Measurements from ENCODE around the gene EHD4.

The EHD4 gene

GRCh38 chr15:41932511-41933289 lies 39.7 kb downstream of the EHD4 start:
- Histone ChIP-seq H3K4me1 (ENCODE audit: control insufficient read depth, insufficient read depth, low read length) (peaks cover 36% of the 10 kb centered on the region), H3K27ac (ENCODE audit: extremely low read depth, low read depth, low read length) (no peak overlapping the region), H3K9me3 (ENCODE audit: control insufficient read depth, insufficient read depth, low read depth, low read length) (no peaks in the 10 kb centered on the region), H3K36me3 (ENCODE audit: control insufficient read depth in 2 of 2, insufficient read depth in 1 of 2, low read length in 2 of 2) (no peaks in the 10 kb centered on the region), H3K4me3 (ENCODE audit: low read depth, low read length) (no peak overlapping the region)
- POLR2A ChIA-PET = interaction anchor here (0.9 to 1.5 kb wide), 2 partner anchors 39 to 40 kb away, joined by 3 to 9 read pairs; partner anchors contain the start of gene EHD4
- CTCF ChIA-PET = interaction anchor here (0.6 to 1.1 kb wide), 4 partner anchors 10 to 28 kb away, joined by 3 to 4 read pairs (median 3); no protein-coding TSS in a partner anchor
- TF ChIP-seq ZFP69B (tag by site-specific recombination; IDR thresholded peaks at IDR 0.05) (0 out of 2 replicates have a peak, but pooled peaks have one; percentile 55), ZIC2 (tag by site-specific recombination; IDR thresholded peaks at IDR 0.05) (0 out of 2 replicates have a peak, but pooled peaks have one; percentile 8), GLI2 (tag by site-specific recombination; IDR thresholded peaks at IDR 0.05; ENCODE audit: borderline replicate concordance, low read depth) (no peak), ZNF132 (tag by site-specific recombination; IDR thresholded peaks at IDR 0.05; ENCODE audit: borderline replicate concordance) (no peak), ZNF146 (tag by site-specific recombination; IDR thresholded peaks at IDR 0.05) (no peak), ZNF2 (tag by site-specific recombination; IDR thresholded peaks at IDR 0.05) (no peak), ZBTB48 (tag by site-specific recombination; IDR thresholded peaks at IDR 0.05) (peak; percentile 85; the same call in 1 of the 2 replicates), SP7 (tag by site-specific recombination; IDR thresholded peaks at IDR 0.05) (no peak), ZBTB17 (tag by site-specific recombination; IDR thresholded peaks at IDR 0.05) (0 out of 2 replicates have a peak, but pooled peaks have one; percentile 15), ZNF10 (tag by site-specific recombination; IDR thresholded peaks at IDR 0.05) (no peak), ZNF174 (tag by site-specific recombination; IDR thresholded peaks at IDR 0.05) (no peak), ZNF558 (tag by site-specific recombination; IDR thresholded peaks at IDR 0.05) (no peak), ZNF391 (tag by site-specific recombination; IDR thresholded peaks at IDR 0.05; ENCODE audit: borderline replicate concordance, low read depth) (no peak), AEBP2 (tag by site-specific recombination; IDR thresholded peaks at IDR 0.05; ENCODE audit: borderline replicate concordance) (no peak), ZNF341 (tag by site-specific recombination; IDR thresholded peaks at IDR 0.05; ENCODE audit: low read depth) (0 out of 2 replicates have a peak, but pooled peaks have one; percentile 39), ZNF560 (tag by site-specific recombination; IDR thresholded peaks at IDR 0.05; ENCODE audit: borderline replicate concordance) (no peak), ZBTB20 (tag by site-specific recombination; IDR thresholded peaks at IDR 0.05) (peak; percentile 71), GLIS1 (tag by site-specific recombination; IDR thresholded peaks at IDR 0.05) (peak; percentile 61), ZBTB6 (tag by site-specific recombination; IDR thresholded peaks at IDR 0.05) (no peak)
- TF ChIP-seq, protein P1, sequence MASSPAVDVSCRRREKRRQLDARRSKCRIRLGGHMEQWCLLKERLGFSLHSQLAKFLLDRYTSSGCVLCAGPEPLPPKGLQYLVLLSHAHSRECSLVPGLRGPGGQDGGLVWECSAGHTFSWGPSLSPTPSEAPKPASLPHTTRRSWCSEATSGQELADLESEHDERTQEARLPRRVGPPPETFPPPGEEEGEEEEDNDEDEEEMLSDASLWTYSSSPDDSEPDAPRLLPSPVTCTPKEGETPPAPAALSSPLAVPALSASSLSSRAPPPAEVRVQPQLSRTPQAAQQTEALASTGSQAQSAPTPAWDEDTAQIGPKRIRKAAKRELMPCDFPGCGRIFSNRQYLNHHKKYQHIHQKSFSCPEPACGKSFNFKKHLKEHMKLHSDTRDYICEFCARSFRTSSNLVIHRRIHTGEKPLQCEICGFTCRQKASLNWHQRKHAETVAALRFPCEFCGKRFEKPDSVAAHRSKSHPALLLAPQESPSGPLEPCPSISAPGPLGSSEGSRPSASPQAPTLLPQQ (tag by site-specific recombination; IDR thresholded peaks at IDR 0.05) = peak; percentile 38; the same call in 1 of the 2 replicates

- Histone ChIP-seq H3K9me3 (ENCODE audit: control insufficient read depth, insufficient read depth, low read depth, low read length) (no peaks in the 10 kb centered on the region), H3K27ac (ENCODE audit: extremely low read depth, low read depth, low read length) (no peak overlapping the region), H3K4me3 (ENCODE audit: low read depth, low read length) (no peak overlapping the region), H3K36me3 (ENCODE audit: control insufficient read depth in 2 of 2, insufficient read depth in 1 of 2, low read length in 2 of 2) (no peaks in the 10 kb centered on the region), H3K4me1 (ENCODE audit: control insufficient read depth, insufficient read depth, low read length) (peaks cover 38% of the 10 kb centered on the region)
- TF ChIP-seq, protein P2, sequence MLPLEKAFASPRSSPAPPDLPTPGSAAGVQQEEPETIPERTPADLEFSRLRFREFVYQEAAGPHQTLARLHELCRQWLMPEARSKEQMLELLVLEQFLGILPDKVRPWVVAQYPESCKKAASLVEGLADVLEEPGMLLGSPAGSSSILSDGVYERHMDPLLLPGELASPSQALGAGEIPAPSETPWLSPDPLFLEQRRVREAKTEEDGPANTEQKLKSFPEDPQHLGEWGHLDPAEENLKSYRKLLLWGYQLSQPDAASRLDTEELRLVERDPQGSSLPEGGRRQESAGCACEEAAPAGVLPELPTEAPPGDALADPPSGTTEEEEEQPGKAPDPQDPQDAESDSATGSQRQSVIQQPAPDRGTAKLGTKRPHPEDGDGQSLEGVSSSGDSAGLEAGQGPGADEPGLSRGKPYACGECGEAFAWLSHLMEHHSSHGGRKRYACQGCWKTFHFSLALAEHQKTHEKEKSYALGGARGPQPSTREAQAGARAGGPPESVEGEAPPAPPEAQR (tag by site-specific recombination; IDR thresholded peaks at IDR 0.05) = no peak
- TF ChIP-seq ZNF175 (tag by site-specific recombination; IDR thresholded peaks at IDR 0.05) (no peak), PRDM6 (tag by site-specific recombination; IDR thresholded peaks at IDR 0.05) (no peak), ZNF558 (tag by site-specific recombination; IDR thresholded peaks at IDR 0.05) (no peak)
- ChIA-PET CTCF (interaction anchor here (0.6 to 1.1 kb wide), 2 partner anchors 13 to 28 kb away, joined by 3 read pairs; no protein-coding TSS in a partner anchor), POLR2A (no interaction called here)
Measured at GRCh38 chr15:41932101-41932500, 40.3 kb downstream of the EHD4 start.

Data from HEK293 (cell line).